ENCODE measurements around the gene PTPRB.
A peak's percentile ranks its signal among the peaks of the same experiment; 100 is the strongest.

The PTPRB gene

DNA sequence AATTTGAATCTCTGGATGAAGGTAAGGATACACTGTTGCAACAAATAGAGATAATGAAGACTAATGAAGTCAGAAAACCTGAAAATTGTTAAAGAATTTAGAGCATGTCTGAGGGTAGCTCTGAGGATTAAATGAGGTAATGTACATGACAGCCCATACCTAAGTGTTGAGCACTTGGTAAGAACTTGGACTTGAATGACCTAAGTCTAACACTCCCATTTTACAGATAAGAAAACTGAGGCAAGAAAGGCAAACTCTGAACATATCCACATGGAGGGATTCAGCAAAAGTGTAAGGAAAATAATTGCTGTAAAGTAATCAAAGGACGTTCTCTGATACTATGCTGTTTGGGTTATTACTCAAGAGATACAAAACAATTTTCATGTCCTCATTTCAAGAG is 29.0 kb downstream of the PTPRB start:
- no peak for DNase-seq (ENCODE audit: low read depth)
- TF ChIP-seq CTCF (conservative IDR thresholded peaks at IDR 0.05; ENCODE audit: control insufficient read depth, insufficient read depth, low read depth, low read length) = no peak
- H3K4me3 ChIP-seq (ENCODE audit: control insufficient read depth, low read depth, low read length) = no peak overlapping the region

DNA sequence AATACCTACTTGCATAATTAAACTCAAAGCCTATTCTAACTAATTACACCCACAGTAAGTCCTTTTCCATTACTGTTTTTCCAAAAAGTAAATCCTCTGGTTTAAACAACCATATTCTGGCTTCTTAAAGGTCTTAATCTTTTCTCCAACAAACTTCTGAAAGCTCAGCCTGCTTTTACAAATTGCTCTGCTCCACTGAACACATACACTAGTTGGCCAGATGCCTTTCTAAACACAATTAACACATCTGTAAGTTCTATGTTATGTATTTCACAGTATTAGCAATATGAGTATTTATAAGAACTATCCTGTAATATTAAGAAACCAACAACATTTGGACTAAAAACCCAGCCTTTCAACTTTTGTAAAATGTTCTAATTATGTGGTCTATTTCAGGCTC is 30.1 kb downstream of the PTPRB start:
- H3K4me3 ChIP-seq (ENCODE audit: control insufficient read depth, low read depth, low read length) = no peak overlapping the region
- no peak for DNase-seq (ENCODE audit: low read depth)
- TF ChIP-seq CTCF (conservative IDR thresholded peaks at IDR 0.05; ENCODE audit: control insufficient read depth, insufficient read depth, low read depth, low read length) = no peak

DNA sequence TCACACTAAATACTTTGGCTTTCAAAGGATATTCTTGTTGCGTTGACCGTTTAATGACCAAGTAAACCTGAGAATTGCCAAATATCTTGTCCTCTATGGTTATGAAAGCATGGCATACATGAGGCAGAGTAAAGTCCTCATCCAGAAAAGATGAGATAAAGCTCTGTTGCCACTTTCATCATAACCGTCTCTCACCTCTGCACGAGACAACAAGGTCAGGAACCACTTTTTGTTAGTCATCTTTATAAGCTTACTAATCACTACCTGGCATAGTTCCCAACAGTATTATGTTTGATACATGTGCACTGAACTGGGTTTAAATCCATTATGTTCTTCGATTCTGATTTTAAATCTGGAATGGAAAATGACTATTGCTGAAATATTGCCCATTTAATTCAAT is 31.3 kb downstream of the PTPRB start:
- no peak overlapping the region for H3K4me3 ChIP-seq (ENCODE audit: control insufficient read depth, low read depth, low read length)
- TF ChIP-seq CTCF (conservative IDR thresholded peaks at IDR 0.05; ENCODE audit: control insufficient read depth, insufficient read depth, low read depth, low read length) = no peak
- peak; percentile 41 for DNase-seq (ENCODE audit: low read depth)

DNA sequence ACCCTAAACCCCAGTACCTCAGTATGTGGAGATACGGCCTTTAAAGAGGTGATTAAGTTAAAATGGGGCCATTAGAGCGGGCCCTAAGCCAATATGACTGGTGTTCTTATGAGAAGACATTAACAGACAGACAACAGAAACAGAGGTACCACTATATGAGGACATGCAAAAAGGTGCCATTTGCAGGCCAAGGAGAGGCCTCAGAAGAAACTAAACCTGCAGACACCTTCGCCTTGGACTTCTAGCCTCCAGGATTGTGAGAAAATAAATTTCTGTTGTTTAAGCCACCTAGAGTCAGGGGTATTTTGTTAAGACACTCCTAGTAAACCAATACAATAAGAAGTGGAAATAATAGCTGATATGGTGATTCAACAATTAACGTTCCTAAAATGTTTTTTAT is 32.6 kb downstream of the PTPRB start:
- TF ChIP-seq CTCF (conservative IDR thresholded peaks at IDR 0.05; ENCODE audit: control insufficient read depth, insufficient read depth, low read depth, low read length) = no peak
- DNase-seq (ENCODE audit: low read depth) = no peak
- H3K4me3 ChIP-seq (ENCODE audit: control insufficient read depth, low read depth, low read length) = no peak overlapping the region

GRCh38 chr12:70603044-70603443 is 34.2 kb downstream of the PTPRB start:
- H3K4me3 ChIP-seq (ENCODE audit: control insufficient read depth, low read depth, low read length) = no peak overlapping the region
- TF ChIP-seq CTCF (conservative IDR thresholded peaks at IDR 0.05; ENCODE audit: control insufficient read depth, insufficient read depth, low read depth, low read length) = no peak
- DNase-seq (ENCODE audit: low read depth) = no peak

GRCh38 chr12:70598467-70599193 is 38.6 kb downstream of the PTPRB start:
- no peak overlapping the region for H3K4me3 ChIP-seq (ENCODE audit: control insufficient read depth, low read depth, low read length)
- no peak for TF ChIP-seq CTCF (conservative IDR thresholded peaks at IDR 0.05; ENCODE audit: control insufficient read depth, insufficient read depth, low read depth, low read length)
- no peak for DNase-seq (ENCODE audit: low read depth)

DNA sequence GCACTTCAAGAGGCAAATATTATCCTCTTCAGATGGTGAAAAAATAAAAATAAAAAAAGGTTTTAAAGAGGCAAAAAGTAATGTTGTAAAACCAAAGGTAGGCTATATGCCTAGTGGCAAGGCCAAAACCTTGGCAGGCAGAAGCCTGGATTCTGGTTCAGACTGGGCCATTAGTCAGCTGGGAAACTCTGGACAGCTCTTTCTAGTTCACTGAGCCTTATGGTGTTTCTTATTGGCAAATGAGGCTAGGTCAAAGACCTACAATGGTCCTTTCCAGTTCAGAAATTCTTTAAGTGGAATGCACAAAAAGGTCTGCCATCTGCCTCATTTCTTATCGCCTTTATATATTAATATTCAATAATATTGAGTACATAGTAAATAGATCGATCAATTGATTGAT is 44.6 kb downstream of the PTPRB start:
- TF ChIP-seq CTCF (conservative IDR thresholded peaks at IDR 0.05; ENCODE audit: control insufficient read depth, insufficient read depth, low read depth, low read length) = no peak
- H3K4me3 ChIP-seq (ENCODE audit: control insufficient read depth, low read depth, low read length) = no peak overlapping the region
- DNase-seq (ENCODE audit: low read depth) = no peak
